OCI-LY1 (cell line): ENCODE results near the gene POLE.

ENCODE experiments used
- CTCF ChIP-seq: fragments of 200-600 bp; sonication (generic), shearing (Covaris generic); IDR thresholded peaks from 2 replicates; pipeline ENCODE4 v1.5.1; 2017; ENCODE audit warnings: mild to moderate bottlenecking, antibody characterized with exemption, low read length, moderate library complexity, mixed read lengths
- EZH2 ChIP-seq: fragments of 200-600 bp; sonication (generic), shearing (Covaris generic); IDR thresholded peaks from 2 replicates; pipeline ENCODE4 v1.8.0; 2017; ENCODE audit warnings: borderline replicate concordance, mixed run types, mild to moderate bottlenecking, antibody characterized with exemption, low read length, moderate library complexity, mixed read lengths

DNA sequence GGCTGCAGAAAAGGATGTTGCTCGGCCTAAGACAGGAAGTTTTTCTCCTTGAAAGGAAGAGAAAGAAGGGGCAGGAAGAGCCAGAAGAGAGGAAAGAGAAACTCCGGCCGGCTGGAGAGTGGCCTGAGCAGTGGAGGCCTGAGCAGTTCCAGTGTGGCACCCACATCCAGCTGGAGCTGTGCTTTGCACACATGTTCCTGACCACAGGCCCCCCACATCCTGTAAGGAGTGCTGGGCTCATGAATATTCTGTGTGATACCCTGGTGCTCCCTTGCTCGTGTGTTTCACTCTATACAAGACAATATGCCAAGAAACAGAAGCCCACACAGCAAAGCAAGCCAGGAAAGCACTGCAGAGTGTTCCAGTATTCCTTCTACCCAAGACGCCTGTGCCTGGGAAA is 27.1 kb downstream of the POLE start:
- TF ChIP-seq EZH2 (no peak), CTCF (no peak)
